CD14-positive monocyte (primary cell): Measurements from ENCODE around the gene ATG12. TPM values are rescaled to one million over a fixed set of nuclear protein-coding genes. Genes with fewer than 3 reads are reported as not detected.
A peak's percentile ranks its signal among the peaks of the same experiment; 100 is the strongest.

Experiments
- DNase-seq, 3 donors: peaks; one replicate each; pipeline ENCODE4 v3.0.0-alpha.2; 2011 to 2022
- H2AFZ ChIP-seq: 2 replicates; pipeline ENCODE4 v1.6.0; 2012; ENCODE audit warnings: mild to moderate bottlenecking, low read depth, low read length, inconsistent platforms; ENCODE audit not compliant: insufficient read depth, poor library complexity, severe bottlenecking
- H3K27ac ChIP-seq, 2 donors: 1 replicate in 1 of 2; 2 replicates in 1 of 2; pipeline ENCODE4 v1.5.1; 2012 to 2013; ENCODE audit warnings: low read length in 2 of 2, control low read depth in 1 of 2, inconsistent platforms in 1 of 2, low read depth in 1 of 2, mild to moderate bottlenecking in 1 of 2
- H3K27me3 ChIP-seq, 2 donors: one replicate each; pipeline versions ENCODE4 v1.6.0 to v1.6.1; 2011 to 2013; ENCODE audit warnings: low read length in 2 of 2; ENCODE audit not compliant: control insufficient read depth in 2 of 2, insufficient read depth in 2 of 2
- H3K36me3 ChIP-seq, 2 donors: replicated peaks in 1 of 2; 1 replicate in 1 of 2; 2 replicates in 1 of 2; pipeline versions ENCODE4 v1.5.1 to v1.6.1; 2012 to 2013; ENCODE audit warnings: low read length in 2 of 2, control low read depth in 1 of 2, inconsistent platforms in 1 of 2, mild to moderate bottlenecking in 1 of 2; ENCODE audit not compliant: insufficient read depth in 2 of 2, control insufficient read depth in 1 of 2
- H3K4me1 ChIP-seq, 2 donors: 1 replicate in 1 of 2; 2 replicates in 1 of 2; pipeline versions ENCODE4 v1.5.1 to v1.6.1; 2012 to 2013; ENCODE audit warnings: low read length in 2 of 2, control low read depth in 1 of 2, inconsistent platforms in 1 of 2, mild to moderate bottlenecking in 1 of 2, moderate library complexity in 1 of 2; ENCODE audit not compliant: insufficient read depth in 2 of 2, control insufficient read depth in 1 of 2
- H3K4me2 ChIP-seq: replicated peaks from 2 replicates; pipeline ENCODE3; 2012; ENCODE audit warnings: low read length, moderate library complexity, mild to moderate bottlenecking; ENCODE audit not compliant: poor library complexity, severe bottlenecking; ENCODE audit errors: extremely low read depth
- H3K4me3 ChIP-seq, 3 experiments: fragments of 200-600 bp in 1 of 3; sonication (generic) in 1 of 3; replicated peaks in 1 of 3; 1 replicate in 2 of 3; 2 replicates in 1 of 3; pipeline ENCODE4 v1.5.1; 2011 to 2013; ENCODE audit warnings: low read length in 3 of 3, mild to moderate bottlenecking in 3 of 3, control low read depth in 2 of 3, low read depth in 2 of 3, inconsistent platforms in 1 of 3, moderate library complexity in 1 of 3
- H3K79me2 ChIP-seq: 2 replicates; pipeline ENCODE4 v1.6.0; 2012; ENCODE audit warnings: mild to moderate bottlenecking, control low read depth, inconsistent platforms, low read length, moderate library complexity; ENCODE audit not compliant: insufficient read depth
- H3K9ac ChIP-seq: 2 replicates; pipeline ENCODE4 v1.6.0; 2017; ENCODE audit warnings: low read length, mild to moderate bottlenecking; ENCODE audit not compliant: insufficient read depth, poor library complexity, severe bottlenecking
- H3K9me3 ChIP-seq, 2 donors: replicated peaks in 1 of 2; 1 replicate in 1 of 2; 2 replicates in 1 of 2; pipeline versions ENCODE4 v1.5.1 to v1.6.1; 2012 to 2013; ENCODE audit warnings: low read length in 2 of 2, control low read depth in 1 of 2; ENCODE audit not compliant: control insufficient read depth in 1 of 2, insufficient read depth in 1 of 2
- H4K20me1 ChIP-seq: 2 replicates; pipeline ENCODE4 v1.6.0; 2012; ENCODE audit warnings: mild to moderate bottlenecking, low read length, control low read depth, moderate library complexity; ENCODE audit not compliant: insufficient read depth
- H3K27ac Mint-ChIP-seq, 7 donors: one replicate each; pipeline ENCODE4 v1.8.0; 2020; ENCODE audit warnings: mild to moderate bottlenecking in 7 of 7, mixed read lengths in 7 of 7, moderate library complexity in 6 of 7, inconsistent platforms in 2 of 7
- H3K27me3 Mint-ChIP-seq, 3 donors: one replicate each; pipeline ENCODE4 v1.8.0; 2021 to 2022; ENCODE audit warnings: low read depth in 3 of 3, mild to moderate bottlenecking in 3 of 3, mixed read lengths in 3 of 3, moderate library complexity in 3 of 3, inconsistent platforms in 1 of 3
- H3K36me3 Mint-ChIP-seq, 2 donors: one replicate each; pipeline ENCODE4 v1.8.0; 2020; ENCODE audit warnings: mixed read lengths in 2 of 2, inconsistent platforms in 1 of 2, mild to moderate bottlenecking in 1 of 2
- H3K4me1 Mint-ChIP-seq: one replicate; pipeline ENCODE4 v1.8.0; 2020; ENCODE audit warnings: mild to moderate bottlenecking, mixed read lengths
- H3K4me3 Mint-ChIP-seq, 2 donors: one replicate each; pipeline ENCODE4 v1.8.0; 2020; ENCODE audit warnings: mild to moderate bottlenecking in 2 of 2, mixed read lengths in 2 of 2, moderate library complexity in 1 of 2
- H3K9me3 Mint-ChIP-seq, 7 donors: one replicate each; pipeline ENCODE4 v1.8.0; 2020 to 2022; ENCODE audit warnings: mixed read lengths in 7 of 7, mild to moderate bottlenecking in 6 of 7, moderate library complexity in 6 of 7, inconsistent platforms in 2 of 7
- CTCF ChIP-seq: fragments of 200-600 bp; IDR thresholded peaks from one replicate; pipeline ENCODE4 v1.8.0; 2022; ENCODE audit warnings: antibody characterized with exemption, mild to moderate bottlenecking
- WGBS: methylation state at CpG from one replicate; pipeline ENCODE4 v1.1.5; 2013; ENCODE audit warnings: missing lambda C conversion rate; ENCODE audit not compliant: insufficient coverage; 5-methylcytosine and 5-hydroxymethylcytosine counted together
- intact Hi-C, 2 donors: fragments of 100-400 bp; cut with micrococcal nuclease; formaldehyde crosslinking; loops; one replicate each; pipeline versions ENCODE4 v1.15.0 to v1.15.1; 2023
- polyA plus RNA-seq, 3 donors: library from polyadenylated mRNA; depleted of rRNA in 1 of 3; unstranded in 2 of 3; stranded (reverse) in 1 of 3; fragments of 300-500 nt in 2 of 3; fragments of >200 nt in 1 of 3; fragmentation: Illumina TruSeq in 2 of 3; gene quantifications; 1 replicate in 2 of 3; 2 replicates in 1 of 3; pipeline ENCODE4 v1.2.3, GENCODE V29; 2012 to 2021

The ATG12 gene
- polyA plus RNA-seq, 3 donors = 44.3 to 143 (median 101) TPM

- peak overlapping the region in 1 of 3 experiments; percentile 31 for H3K4me3 ChIP-seq
- peaks cover 98% of the 10 kb centered on the region for H3K79me2 ChIP-seq
- no peak for DNase-seq
These were observed 16.4 kb upstream of the ATG12 start for GRCh38 chr5:115857626-115858349.

GRCh38 chr5:115857057-115857479 is 15.7 kb upstream of the ATG12 start:
- WGBS = no CpG with 5 or more reads among the region's 1 CpG
- Mint-ChIP-seq H3K27me3 (peaks cover 0 to 2% (median 0%) of the 10 kb centered on the region in 3 donors), H3K27ac (peak overlapping the region in 2 of 7 donors; percentile 46 to 72), H3K36me3 (peaks cover 5 to 13% of the 10 kb centered on the region in 2 donors), H3K9me3 (peaks cover 4 to 13% (median 9%) of the 10 kb centered on the region in 7 donors), H3K4me1 (peaks cover 38% of the 10 kb centered on the region), H3K4me3 (no peak overlapping the region)
- no peak for TF ChIP-seq CTCF
- Histone ChIP-seq H3K9ac (no peak overlapping the region), H3K4me2 (no peak overlapping the region), H3K9me3 (peaks cover 0 to 3% of the 10 kb centered on the region in 2 donors), H2AFZ (no peak overlapping the region), H3K4me1 (peaks cover 23 to 27% of the 10 kb centered on the region in 2 donors), H3K79me2 (peaks cover 98% of the 10 kb centered on the region), H4K20me1 (peaks cover 37% of the 10 kb centered on the region), H3K27me3 (no peaks in the 10 kb centered on the region), H3K27ac (peak overlapping the region in 1 of 2 donors; percentile 17), H3K4me3 (no peak overlapping the region), H3K36me3 (no peaks in the 10 kb centered on the region)
- no peak for DNase-seq
- intact Hi-C loops = no loop called here

More at GRCh38 chr5:115857626-115858349, 16.4 kb upstream of the ATG12 start:
- Histone ChIP-seq H3K27ac (peak overlapping the region in 1 of 2 donors; percentile 17), H3K27me3 (no peaks in the 10 kb centered on the region), H3K4me1 (peaks cover 23 to 27% of the 10 kb centered on the region in 2 donors), H3K9ac (no peak overlapping the region), H3K36me3 (no peaks in the 10 kb centered on the region), H4K20me1 (peaks cover 37% of the 10 kb centered on the region), H2AFZ (no peak overlapping the region), H3K4me2 (no peak overlapping the region), H3K9me3 (peaks cover 0 to 3% of the 10 kb centered on the region in 2 donors)
- no CpG with 5 or more reads among the region's 2 CpGs for WGBS
- intact Hi-C loops = no loop called here
- no peak overlapping the region for H3K4me3 Mint-ChIP-seq
- no peak for TF ChIP-seq CTCF
- peaks cover 0 to 2% (median 0%) of the 10 kb centered on the region in 3 donors for H3K27me3 Mint-ChIP-seq
- peak overlapping the region in 1 of 7 donors; percentile 15 for H3K27ac Mint-ChIP-seq
- peaks cover 5 to 13% of the 10 kb centered on the region in 2 donors for H3K36me3 Mint-ChIP-seq
- peaks cover 4 to 13% (median 11%) of the 10 kb centered on the region in 7 donors for H3K9me3 Mint-ChIP-seq
- H3K4me1 Mint-ChIP-seq = peaks cover 34% of the 10 kb centered on the region
